ENCODE results near the gene WDPCP. TPM values are rescaled to one million over a fixed set of nuclear protein-coding genes. Genes with fewer than 3 reads are reported as not detected.

The WDPCP gene
- total RNA-seq, 1 donor from 2014 or later: 5.7 TPM

DNA sequence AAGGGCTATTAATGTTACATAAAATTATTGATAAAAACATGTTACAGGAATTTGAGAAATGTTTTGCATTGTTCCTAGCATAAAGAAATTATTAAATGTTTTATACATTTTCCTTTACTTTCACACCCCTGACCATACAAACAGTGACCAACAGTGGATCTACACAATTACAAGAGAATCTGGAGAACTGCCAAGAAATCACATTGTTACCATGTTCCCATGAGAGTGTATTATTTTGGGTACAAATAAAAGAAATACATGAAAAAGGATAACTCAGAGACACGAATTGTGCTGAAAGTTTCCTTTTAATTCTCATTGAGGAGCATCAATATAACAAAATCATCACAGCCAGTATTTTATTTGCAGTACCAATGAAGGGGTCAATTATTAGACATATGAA lies 150.1 kb downstream of the WDPCP start:
- H3K27me3 Mint-ChIP-seq (ENCODE audit: unreplicated experiment): no peaks in the 10 kb centered on the region
- H3K36me3 Mint-ChIP-seq (ENCODE audit: low read depth, unreplicated experiment): no peaks in the 10 kb centered on the region
- H3K9me3 Mint-ChIP-seq (ENCODE audit: unreplicated experiment): no peaks in the 10 kb centered on the region
- H3K4me1 Mint-ChIP-seq (ENCODE audit: unreplicated experiment): no peaks in the 10 kb centered on the region
- no peak overlapping the region for H3K27ac Mint-ChIP-seq (ENCODE audit: unreplicated experiment)
- no peak for DNase-seq (ENCODE audit: low spot score)
- TF ChIP-seq, protein P1, sequence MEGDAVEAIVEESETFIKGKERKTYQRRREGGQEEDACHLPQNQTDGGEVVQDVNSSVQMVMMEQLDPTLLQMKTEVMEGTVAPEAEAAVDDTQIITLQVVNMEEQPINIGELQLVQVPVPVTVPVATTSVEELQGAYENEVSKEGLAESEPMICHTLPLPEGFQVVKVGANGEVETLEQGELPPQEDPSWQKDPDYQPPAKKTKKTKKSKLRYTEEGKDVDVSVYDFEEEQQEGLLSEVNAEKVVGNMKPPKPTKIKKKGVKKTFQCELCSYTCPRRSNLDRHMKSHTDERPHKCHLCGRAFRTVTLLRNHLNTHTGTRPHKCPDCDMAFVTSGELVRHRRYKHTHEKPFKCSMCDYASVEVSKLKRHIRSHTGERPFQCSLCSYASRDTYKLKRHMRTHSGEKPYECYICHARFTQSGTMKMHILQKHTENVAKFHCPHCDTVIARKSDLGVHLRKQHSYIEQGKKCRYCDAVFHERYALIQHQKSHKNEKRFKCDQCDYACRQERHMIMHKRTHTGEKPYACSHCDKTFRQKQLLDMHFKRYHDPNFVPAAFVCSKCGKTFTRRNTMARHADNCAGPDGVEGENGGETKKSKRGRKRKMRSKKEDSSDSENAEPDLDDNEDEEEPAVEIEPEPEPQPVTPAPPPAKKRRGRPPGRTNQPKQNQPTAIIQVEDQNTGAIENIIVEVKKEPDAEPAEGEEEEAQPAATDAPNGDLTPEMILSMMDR (IDR thresholded peaks at IDR 0.05; ENCODE audit: unreplicated experiment): no peak
- H3K4me3 Mint-ChIP-seq (ENCODE audit: unreplicated experiment): no peak overlapping the region

DNA sequence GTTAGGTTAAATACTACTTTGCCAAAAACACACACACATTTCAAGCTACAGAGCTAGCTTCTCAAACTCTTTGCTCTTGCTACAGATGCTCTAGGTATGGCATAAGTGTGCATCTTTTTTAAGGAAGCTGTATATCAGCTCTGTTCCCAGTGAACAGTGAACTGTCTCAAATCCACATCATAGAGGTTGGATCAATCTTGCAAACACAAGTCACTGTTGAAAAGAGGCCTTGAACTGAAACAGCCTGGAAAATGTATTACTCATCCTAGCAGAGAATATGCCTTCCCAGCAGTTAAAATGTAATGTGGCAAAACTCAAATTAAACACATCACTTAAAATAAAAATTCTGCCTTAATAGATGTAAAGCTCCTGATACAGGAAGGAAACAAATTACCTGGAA lies 151.8 kb downstream of the WDPCP start:
- no peaks in the 10 kb centered on the region for H3K36me3 Mint-ChIP-seq (ENCODE audit: low read depth, unreplicated experiment)
- no peak overlapping the region for H3K4me3 Mint-ChIP-seq (ENCODE audit: unreplicated experiment)
- H3K4me1 Mint-ChIP-seq (ENCODE audit: unreplicated experiment): no peaks in the 10 kb centered on the region
- H3K27ac Mint-ChIP-seq (ENCODE audit: unreplicated experiment): no peak overlapping the region
- H3K27me3 Mint-ChIP-seq (ENCODE audit: unreplicated experiment): no peaks in the 10 kb centered on the region
- DNase-seq (ENCODE audit: low spot score): no peak
- TF ChIP-seq, protein P1 (IDR thresholded peaks at IDR 0.05; ENCODE audit: unreplicated experiment): no peak
- no peaks in the 10 kb centered on the region for H3K9me3 Mint-ChIP-seq (ENCODE audit: unreplicated experiment)

DNA sequence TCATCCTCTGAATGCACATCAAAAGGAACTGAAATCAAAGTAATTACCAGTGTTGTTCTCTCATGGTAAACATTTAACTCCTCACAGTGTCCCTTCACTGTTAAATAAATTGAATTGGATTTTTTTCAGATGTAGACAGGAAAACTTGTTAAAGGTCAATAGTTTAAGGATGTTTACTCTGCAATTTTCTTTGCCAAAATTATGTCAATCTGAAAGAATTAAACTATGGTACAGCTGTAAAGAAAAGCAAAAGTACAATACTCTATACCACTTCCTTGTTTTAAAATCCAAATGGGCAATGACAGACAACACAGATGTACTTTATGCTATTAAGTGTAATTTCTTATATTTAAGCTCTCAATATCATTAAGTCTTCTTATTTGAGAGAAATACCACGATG lies 153.2 kb downstream of the WDPCP start:
- no peaks in the 10 kb centered on the region for H3K27me3 Mint-ChIP-seq (ENCODE audit: unreplicated experiment)
- H3K27ac Mint-ChIP-seq (ENCODE audit: unreplicated experiment): no peak overlapping the region
- DNase-seq (ENCODE audit: low spot score): no peak
- H3K9me3 Mint-ChIP-seq (ENCODE audit: unreplicated experiment): no peaks in the 10 kb centered on the region
- no peaks in the 10 kb centered on the region for H3K36me3 Mint-ChIP-seq (ENCODE audit: low read depth, unreplicated experiment)
- H3K4me3 Mint-ChIP-seq (ENCODE audit: unreplicated experiment): no peak overlapping the region
- TF ChIP-seq, protein P1 (IDR thresholded peaks at IDR 0.05; ENCODE audit: unreplicated experiment): no peak
- H3K4me1 Mint-ChIP-seq (ENCODE audit: unreplicated experiment): no peaks in the 10 kb centered on the region

DNA sequence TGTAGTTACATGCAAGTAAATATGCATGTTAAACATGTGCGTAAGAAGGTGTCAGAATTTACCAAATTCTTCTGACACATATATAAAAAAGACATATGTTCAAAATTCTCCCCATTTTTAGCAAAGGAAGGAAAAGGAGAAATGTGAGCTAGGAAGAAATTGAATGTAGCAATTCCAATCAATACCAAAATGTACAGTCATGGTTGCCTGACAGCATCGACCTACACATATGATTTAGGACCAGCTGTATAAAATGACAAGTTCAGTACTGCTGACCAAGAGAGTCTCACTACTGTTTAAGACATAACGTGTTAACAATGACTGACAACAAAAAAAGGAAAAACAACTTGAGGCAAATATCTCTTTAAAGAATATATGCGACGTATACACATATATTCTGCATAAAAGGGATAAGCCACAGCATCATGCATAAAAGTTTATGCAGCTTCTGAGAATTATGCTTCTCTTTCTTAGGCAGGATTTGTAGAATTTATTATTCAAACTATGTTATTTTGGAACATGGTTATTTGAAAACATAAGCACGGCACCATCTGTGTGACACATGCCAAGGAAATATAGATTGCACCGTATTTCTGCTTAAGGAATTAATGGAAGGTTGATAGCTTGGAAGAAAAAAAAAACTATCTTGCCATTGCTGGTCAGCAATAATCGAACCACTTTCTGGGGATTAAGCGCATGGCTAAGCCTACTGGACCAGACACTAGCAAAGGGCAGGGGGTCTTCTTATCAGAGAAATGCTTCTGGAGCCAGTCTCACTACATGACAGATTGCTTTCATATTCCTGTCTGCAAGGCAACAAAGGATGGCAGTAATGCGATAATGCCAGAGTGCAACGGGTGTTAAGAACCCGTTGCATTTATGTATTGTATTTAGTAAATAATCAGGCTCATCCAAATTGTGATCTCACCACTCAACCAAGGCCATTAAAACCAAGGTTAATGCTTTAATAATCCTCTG lies 154.0 kb downstream of the WDPCP start:
- Mint-ChIP-seq H3K27me3 (ENCODE audit: unreplicated experiment) (no peaks in the 10 kb centered on the region), H3K4me1 (ENCODE audit: unreplicated experiment) (no peaks in the 10 kb centered on the region), H3K27ac (ENCODE audit: unreplicated experiment) (no peak overlapping the region), H3K36me3 (ENCODE audit: low read depth, unreplicated experiment) (no peaks in the 10 kb centered on the region), H3K4me3 (ENCODE audit: unreplicated experiment) (no peak overlapping the region), H3K9me3 (ENCODE audit: unreplicated experiment) (no peaks in the 10 kb centered on the region)
- TF ChIP-seq, protein P1 (IDR thresholded peaks at IDR 0.05; ENCODE audit: unreplicated experiment): no peak
- DNase-seq (ENCODE audit: low spot score): no peak

DNA sequence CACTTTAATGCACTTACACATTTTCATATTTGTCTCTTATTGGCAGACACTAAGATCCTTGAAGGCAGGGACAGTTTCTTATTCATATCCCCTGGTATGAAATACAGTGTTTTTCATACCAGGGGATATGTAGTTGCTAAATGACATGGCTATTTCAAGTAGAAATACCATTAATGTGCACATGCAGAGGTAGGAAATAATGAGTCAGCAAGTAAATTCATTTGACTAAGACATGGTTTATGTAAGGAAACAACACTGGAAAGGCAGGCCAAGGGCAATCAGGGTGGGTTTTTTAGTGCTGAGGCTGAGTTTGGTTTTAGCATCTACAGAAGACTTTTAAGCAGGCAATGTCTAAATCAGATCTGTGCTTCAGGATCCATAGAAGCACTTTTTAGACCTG lies 155.9 kb downstream of the WDPCP start:
- Mint-ChIP-seq H3K27ac (ENCODE audit: unreplicated experiment) (no peak overlapping the region), H3K4me1 (ENCODE audit: unreplicated experiment) (no peaks in the 10 kb centered on the region), H3K36me3 (ENCODE audit: low read depth, unreplicated experiment) (no peaks in the 10 kb centered on the region), H3K27me3 (ENCODE audit: unreplicated experiment) (peaks cover 2% of the 10 kb centered on the region), H3K9me3 (ENCODE audit: unreplicated experiment) (no peaks in the 10 kb centered on the region), H3K4me3 (ENCODE audit: unreplicated experiment) (no peak overlapping the region)
- DNase-seq (ENCODE audit: low spot score): no peak
- TF ChIP-seq, protein P1 (IDR thresholded peaks at IDR 0.05; ENCODE audit: unreplicated experiment): no peak

All from endothelial cell (in vitro differentiated cells).